H1 (cell line): Measurements from ENCODE around the gene CACNA2D4. TPM values are rescaled to one million over a fixed set of nuclear protein-coding genes. Genes with fewer than 3 reads are reported as not detected.

Source experiments
- KDM4A ChIP-seq: IDR thresholded peaks from one replicate; pipeline ENCODE4 v1.7.1; 2012; ENCODE audit warnings: low read depth, mild to moderate bottlenecking, moderate library complexity, low read length, inconsistent platforms; ENCODE audit not compliant: severe bottlenecking
- KDM5A ChIP-seq: fragments of 200-600 bp; IDR thresholded peaks from 2 replicates; pipeline ENCODE4 v1.7.1; 2012; ENCODE audit warnings: mild to moderate bottlenecking, low read length, inconsistent platforms, mixed read lengths
- POU5F1 ChIP-seq: IDR thresholded peaks from 2 replicates; pipeline ENCODE4 v1.6.1; 2011; ENCODE audit warnings: low read depth, mild to moderate bottlenecking, low read length, moderate library complexity
- SP1 ChIP-seq: IDR thresholded peaks from 2 replicates; pipeline ENCODE4 v1.6.1; 2011; ENCODE audit warnings: low read depth, low read length
- TAF7 ChIP-seq: optimal IDR thresholded peaks from 2 replicates; pipeline ENCODE3; 2011; ENCODE audit warnings: low read depth, mild to moderate bottlenecking, inconsistent platforms, low read length, moderate library complexity, borderline replicate concordance
- TBP ChIP-seq: IDR thresholded peaks from 2 replicates; pipeline ENCODE4 v1.6.1; 2011; ENCODE audit warnings: low read depth, low read length, improper control_type of control experiment
- polyA plus RNA-seq, 7 experiments: library from polyadenylated mRNA; depleted of rRNA in 3 of 7; stranded (reverse) in 5 of 7; unstranded in 2 of 7; fragments of >200 nt in 5 of 7; fragments of 200-250 nt in 2 of 7; gene quantifications; 1 replicate in 5 of 7; 2 replicates in 1 of 7; 4 replicates in 1 of 7; pipeline versions ENCODE4 v1.2.1 to v1.2.3, GENCODE V29; 2011 to 2013; ENCODE audit warnings: missing spikeins in 2 of 7, mixed read lengths in 2 of 7
- total RNA-seq: library from RNA; stranded (reverse); fragmentation: NEBNext Ultra II Directional; extraction: Animal tissue kit (Norgen Biotek cat#: 25700); gene quantifications from 2 replicates; pipeline ENCODE4 v1.2.1, GENCODE V29; 2021
- TF ChIP-seq, protein P1 (sequence below): IDR thresholded peaks from 2 replicates; pipeline ENCODE4 v1.6.1; 2012; ENCODE audit warnings: low read length, inconsistent platforms

Gene CACNA2D4
- total and polyA plus RNA-seq, 2 of the 8 experiments (the other 6 are each of a cell fraction or from before 2014, with no cell fraction given), result 0.44 to 0.88 TPM

DNA sequence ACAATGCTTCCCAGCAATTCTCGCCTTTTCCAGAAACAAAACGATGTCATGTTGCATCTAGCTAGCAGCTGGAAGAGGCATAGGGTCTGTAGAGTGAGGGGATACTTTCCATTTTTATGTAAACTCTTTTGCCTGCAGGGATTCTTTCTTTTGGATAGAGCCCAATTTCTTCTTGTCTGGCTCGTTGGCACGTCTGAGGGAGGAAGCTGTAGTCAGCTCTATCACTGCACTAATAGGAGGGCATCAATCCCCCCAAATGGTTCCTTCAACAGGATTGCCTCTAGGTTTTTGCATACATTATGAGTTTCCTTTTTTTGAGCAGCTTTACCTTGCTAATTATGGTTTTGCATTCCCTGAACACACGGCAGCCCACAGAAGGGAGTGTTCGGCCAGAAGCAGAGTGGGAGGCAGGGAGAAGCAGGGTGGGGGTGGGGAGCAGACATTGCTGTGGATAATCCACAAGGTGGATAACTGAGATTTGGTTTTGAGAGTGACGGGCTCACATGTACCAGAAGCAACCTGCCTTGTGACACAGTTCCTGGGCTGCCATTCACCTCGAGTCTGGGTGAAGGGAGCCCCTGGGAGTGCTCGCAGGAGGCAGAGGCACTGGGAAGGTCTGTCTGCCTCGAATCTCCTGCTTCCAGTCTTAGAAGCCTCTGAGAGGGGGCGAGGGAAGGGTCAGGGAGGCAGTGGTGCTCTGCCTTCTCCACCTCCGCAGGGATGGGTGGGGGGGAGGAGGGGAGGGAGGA is 73.6 kb downstream of the CACNA2D4 start (continued):
- TF ChIP-seq, protein P1, sequence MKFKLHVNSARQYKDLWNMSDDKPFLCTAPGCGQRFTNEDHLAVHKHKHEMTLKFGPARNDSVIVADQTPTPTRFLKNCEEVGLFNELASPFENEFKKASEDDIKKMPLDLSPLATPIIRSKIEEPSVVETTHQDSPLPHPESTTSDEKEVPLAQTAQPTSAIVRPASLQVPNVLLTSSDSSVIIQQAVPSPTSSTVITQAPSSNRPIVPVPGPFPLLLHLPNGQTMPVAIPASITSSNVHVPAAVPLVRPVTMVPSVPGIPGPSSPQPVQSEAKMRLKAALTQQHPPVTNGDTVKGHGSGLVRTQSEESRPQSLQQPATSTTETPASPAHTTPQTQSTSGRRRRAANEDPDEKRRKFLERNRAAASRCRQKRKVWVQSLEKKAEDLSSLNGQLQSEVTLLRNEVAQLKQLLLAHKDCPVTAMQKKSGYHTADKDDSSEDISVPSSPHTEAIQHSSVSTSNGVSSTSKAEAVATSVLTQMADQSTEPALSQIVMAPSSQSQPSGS, result no peak
- no peak for TF ChIP-seq TAF7
- no peak for TF ChIP-seq TBP
- TF ChIP-seq SP1, result no peak
- no peak for TF ChIP-seq KDM5A
- TF ChIP-seq POU5F1, result no peak
- no peak for TF ChIP-seq KDM4A
